GM12878 (cell line): ENCODE measurements around the gene CUL1. TPM values are rescaled to one million over a fixed set of nuclear protein-coding genes. Genes with fewer than 3 reads are reported as not detected.

Experiments
- ATAC-seq: fragments of 200-7000 bp; cut with Tn5 transposase; 3 replicates; pipeline ENCODE4 v1.9.1; 2020; ENCODE audit warnings: mild to moderate bottlenecking, moderate library complexity
- BruUV-seq: library from RNA; stranded (reverse); fragments of 400-500 nt; replicated peaks from 2 replicates; lab custom pipeline; 2021; lab: Mats Ljungman, UMichigan
- CTCF ChIA-PET: fragments of 300-600 bp; sonication (Branson Sonifier 250); formaldehyde crosslinking; extraction: SDS; loops from one replicate; lab custom pipeline; 2021; ENCODE audit warnings: inconsistent platforms; lab: Yijun Ruan, JAX
- POLR2A ChIA-PET: fragments of 350-600 bp; formaldehyde crosslinking; extraction: SDS; loops from one replicate; lab custom pipeline; 2021; ENCODE audit warnings: inconsistent platforms; lab: Charles Lee
- RAD21 ChIA-PET: fragments of 300-600 bp; sonication (Branson Sonifier 250); formaldehyde crosslinking; loops from one replicate; lab custom pipeline; 2023; ENCODE audit warnings: antibody characterized with exemption; ENCODE audit not compliant: unreplicated experiment; lab: Charles Lee
- SMC1A ChIA-PET: fragments of 300-600 bp; sonication (Branson Sonifier 250); formaldehyde crosslinking; loops from one replicate; lab custom pipeline; 2023; ENCODE audit not compliant: unreplicated experiment, uncharacterized antibody; lab: Charles Lee
- DNase-seq: peaks from one replicate; pipeline ENCODE4 v3.0.0-alpha.2; 2011; ENCODE audit warnings: low read depth, low spot score
- FAIRE-seq: peaks from 3 replicates; lab custom pipeline; 2011; peaks lifted over from hg19 to GRCh38; lab: Jason Lieb, UNC
- H2AFZ ChIP-seq: 2 replicates; pipeline ENCODE4 v1.6.0; 2011; ENCODE audit warnings: low read depth, low read length, control low read depth; ENCODE audit not compliant: control insufficient read depth
- H3K27ac ChIP-seq: 2 replicates; pipeline ENCODE4 v1.5.1; 2011; ENCODE audit warnings: control low read depth; ENCODE audit not compliant: control insufficient read depth, insufficient read depth
- H3K27me3 ChIP-seq, 2 experiments: replicated peaks in 1 of 2; 2 replicates each; pipeline versions ENCODE4 v1.6.0 to v1.6.1; 2011; ENCODE audit warnings: low read length in 1 of 2; ENCODE audit not compliant: control insufficient read depth in 2 of 2, insufficient read depth in 2 of 2
- H3K36me3 ChIP-seq, 2 experiments: 2 replicates each; pipeline ENCODE4 v1.5.1; 2011; ENCODE audit warnings: low read length in 1 of 2; ENCODE audit not compliant: control insufficient read depth in 2 of 2, insufficient read depth in 2 of 2
- H3K4me1 ChIP-seq: 2 replicates; pipeline ENCODE4 v1.6.1; 2011; ENCODE audit warnings: mild to moderate bottlenecking, low read length, moderate library complexity, mixed read lengths; ENCODE audit not compliant: control insufficient read depth, insufficient read depth
- H3K4me2 ChIP-seq: 2 replicates; pipeline ENCODE4 v1.6.0; 2011; ENCODE audit warnings: control low read depth; ENCODE audit not compliant: control insufficient read depth, insufficient read depth
- H3K4me3 ChIP-seq: fragments of 200-600 bp; sonication (generic); 2 replicates; pipeline ENCODE4 v1.5.1; 2016
- H3K79me2 ChIP-seq: 2 replicates; pipeline ENCODE4 v1.6.0; 2011; ENCODE audit warnings: low read length; ENCODE audit not compliant: control insufficient read depth, insufficient read depth
- H3K9ac ChIP-seq: 2 replicates; pipeline ENCODE4 v1.8.0; 2011; ENCODE audit warnings: low read length, control low read depth, mixed read lengths; ENCODE audit not compliant: control insufficient read depth, insufficient read depth
- H3K9me3 ChIP-seq: replicated peaks from 3 replicates; pipeline ENCODE4 v1.5.1; 2011; ENCODE audit warnings: mild to moderate bottlenecking, low read length; ENCODE audit not compliant: control insufficient read depth, insufficient read depth
- H4K20me1 ChIP-seq: 2 replicates; pipeline ENCODE4 v1.6.0; 2011; ENCODE audit not compliant: control insufficient read depth, insufficient read depth
- E4F1 ChIP-seq: fragments of 450-650 bp; IDR thresholded peaks from 2 replicates; pipeline ENCODE4 v1.6.1; 2018; ENCODE audit warnings: borderline replicate concordance, mild to moderate bottlenecking; ENCODE audit not compliant: partially characterized antibody
- EED ChIP-seq: sonication (generic); IDR thresholded peaks from 2 replicates; pipeline ENCODE4 v1.6.1; 2016; ENCODE audit warnings: antibody characterized with exemption, low read depth
- IKZF2 ChIP-seq, 2 experiments: fragments of 450-650 bp; IDR thresholded peaks; 2 replicates each; pipeline ENCODE4 v1.6.1; 2017; ENCODE audit warnings: mild to moderate bottlenecking in 2 of 2, moderate library complexity in 2 of 2
- KDM1A ChIP-seq: fragments of 200-600 bp; sonication (generic); IDR thresholded peaks from 2 replicates; pipeline ENCODE4 v1.6.1; 2016; ENCODE audit warnings: borderline replicate concordance
- NR2F1 ChIP-seq: fragments of 450-650 bp; conservative IDR thresholded peaks from 2 replicates; pipeline ENCODE4 v1.6.1; 2017; ENCODE audit warnings: mild to moderate bottlenecking
- RAD21 ChIP-seq: IDR thresholded peaks from 2 replicates; pipeline ENCODE4 v1.6.1; 2011; ENCODE audit warnings: mild to moderate bottlenecking, low read depth, low read length, moderate library complexity; ENCODE audit not compliant: insufficient read depth
- RB1 ChIP-seq: fragments of 450-650 bp; formaldehyde crosslinking; IDR thresholded peaks from 2 replicates; pipeline ENCODE4 v1.6.1; 2017; ENCODE audit warnings: mild to moderate bottlenecking, borderline replicate concordance
- SKIL ChIP-seq: fragments of 450-650 bp; IDR thresholded peaks from 2 replicates; pipeline ENCODE4 v1.6.1; 2017; ENCODE audit warnings: mild to moderate bottlenecking, low read depth, inconsistent platforms; ENCODE audit not compliant: poor library complexity, severe bottlenecking
- TCF7 ChIP-seq: IDR thresholded peaks from 2 replicates; pipeline ENCODE4 v1.6.1; 2014; ENCODE audit warnings: antibody characterized with exemption, borderline replicate concordance
- YBX1 ChIP-seq: fragments of 450-650 bp; IDR thresholded peaks from 2 replicates; pipeline ENCODE4 v1.6.1; 2016; ENCODE audit warnings: antibody characterized with exemption
- ZNF217 ChIP-seq: fragments of 450-650 bp; IDR thresholded peaks from 2 replicates; pipeline ENCODE4 v1.6.1; 2017; ENCODE audit warnings: antibody characterized with exemption, mild to moderate bottlenecking
- ZNF622 ChIP-seq: fragments of 450-650 bp; IDR thresholded peaks from 2 replicates; pipeline ENCODE4 v1.6.1; 2017; ENCODE audit warnings: mild to moderate bottlenecking, inconsistent platforms
- WGBS: methylation state at CpG from one replicate; pipeline ENCODE4 v1.1.6; 2016; ENCODE audit warnings: low lambda C conversion rate; ENCODE audit not compliant: insufficient replicate concordance, insufficient coverage; ENCODE audit errors: missing lambda C conversion rate; 5-methylcytosine and 5-hydroxymethylcytosine counted together
- in situ Hi-C: fragments of 300-500 bp; cut with MboI; formaldehyde crosslinking; loops from 9 replicates; pipeline ENCODE4 v1.14.3; 2018; ENCODE audit warnings: mixed read lengths
- intact Hi-C: fragments of 100-400 bp; cut with micrococcal nuclease; formaldehyde crosslinking; loops from one replicate; pipeline ENCODE4 v1.14.2; 2022; ENCODE audit not compliant: unreplicated experiment
- polyA plus RNA-seq, 11 experiments: library from polyadenylated mRNA; depleted of rRNA in 4 of 11; unstranded in 6 of 11; stranded (reverse) in 5 of 11; fragments of >200 nt; fragmentation: Nextera tagmentation in 4 of 11; fragmentation: Illumina TruSeq in 1 of 11; extraction: Ambion mirVana in 4 of 11; extraction: Trizol in 1 of 11; gene quantifications; 1 replicate in 1 of 11; 2 replicates in 10 of 11; pipeline versions ENCODE4 v1.2.1 to v1.2.3, GENCODE V29; 2011 to 2016; ENCODE audit warnings: inconsistent platforms in 2 of 11, missing spikeins in 2 of 11, low read depth in 1 of 11
- total RNA-seq, 4 experiments: library from RNA; depleted of rRNA in 3 of 4; stranded (reverse); fragments of >200 nt in 3 of 4; fragmentation: Illumina TruSeq in 1 of 4; extraction: Trizol in 1 of 4; gene quantifications; 2 replicates each; pipeline versions ENCODE4 v1.2.1 to v1.2.3, GENCODE V29; 2013 to 2021
- TF ChIP-seq, protein P1 (sequence below): IDR thresholded peaks from 2 replicates; pipeline ENCODE4 v1.6.1; 2011; ENCODE audit warnings: borderline replicate concordance, low read depth, mild to moderate bottlenecking, moderate library complexity, mixed read lengths, low read length; ENCODE audit not compliant: insufficient read depth; ENCODE audit errors: extremely low read length

CUL1 gene
- total and polyA plus RNA-seq, 10 of the 15 experiments (the other 5 are each of a cell fraction or from before 2014, with no cell fraction given), result 13.3 to 63.9 (median 45.9) TPM

DNA sequence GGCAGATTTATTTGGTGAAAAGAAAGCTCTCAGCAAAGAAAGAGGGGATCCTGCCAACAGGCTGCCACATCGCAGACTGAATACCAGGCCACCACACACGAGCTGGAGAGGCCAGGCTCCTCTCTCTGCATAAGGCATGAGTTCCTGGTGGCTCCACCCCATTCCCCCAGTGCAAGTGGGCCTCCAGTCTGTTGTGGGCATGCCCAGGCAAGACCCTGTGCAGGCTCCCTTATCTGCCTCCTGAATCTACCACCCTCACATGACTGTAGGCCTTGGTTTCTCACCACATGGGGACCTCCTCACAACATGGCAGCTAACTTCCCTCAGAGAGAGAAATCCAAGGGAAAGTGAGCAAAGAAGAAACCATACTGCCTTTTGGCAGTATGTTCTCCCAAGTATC, 26.7 kb upstream of the CUL1 start:
- BruUV-seq, result no TSS peak
- 41% methylated on average over 2 of the region's 2 CpGs for WGBS
- no peak overlapping the region for H3K9ac ChIP-seq
- ChIA-PET POLR2A (no interaction called here), RAD21 (interaction anchor here (0.6 kb wide), 1 partner anchor 66 kb away, joined by 3 read pairs; no protein-coding TSS in a partner anchor), SMC1A (no interaction called here), CTCF (no interaction called here)
- no peaks in the 10 kb centered on the region for H3K4me1 ChIP-seq
- no peak overlapping the region for H3K27ac ChIP-seq
- ATAC-seq, result no peak
- H3K4me2 ChIP-seq, result no peak overlapping the region
- H2AFZ ChIP-seq, result no peak overlapping the region
- no peaks in the 10 kb centered on the region for H3K27me3 ChIP-seq
- intact Hi-C loops, result no loop called here
- no peak for FAIRE-seq
- no peaks in the 10 kb centered on the region for H3K79me2 ChIP-seq
- in situ Hi-C loops, result no loop called here
- H3K36me3 ChIP-seq, result no peaks in the 10 kb centered on the region
- no peak overlapping the region for H3K4me3 ChIP-seq
- no peak for DNase-seq
- H4K20me1 ChIP-seq, result no peaks in the 10 kb centered on the region
- H3K9me3 ChIP-seq, result no peaks in the 10 kb centered on the region; the same call in 2 of the 3 replicates
- TF ChIP-seq RB1 (no peak), YBX1 (no peak), ZNF622 (no peak), NR2F1 (no peak), ZNF217 (no peak), EED (no peak), TCF7 (no peak), RAD21 (no peak), IKZF2 (IDR thresholded peaks at IDR 0.05) (no peak), SKIL (no peak), KDM1A (no peak), E4F1 (no peak)
- TF ChIP-seq, protein P1, sequence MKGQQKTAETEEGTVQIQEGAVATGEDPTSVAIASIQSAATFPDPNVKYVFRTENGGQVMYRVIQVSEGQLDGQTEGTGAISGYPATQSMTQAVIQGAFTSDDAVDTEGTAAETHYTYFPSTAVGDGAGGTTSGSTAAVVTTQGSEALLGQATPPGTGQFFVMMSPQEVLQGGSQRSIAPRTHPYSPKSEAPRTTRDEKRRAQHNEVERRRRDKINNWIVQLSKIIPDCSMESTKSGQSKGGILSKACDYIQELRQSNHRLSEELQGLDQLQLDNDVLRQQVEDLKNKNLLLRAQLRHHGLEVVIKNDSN, result no peak
